GM19397 (cell line): ENCODE results near the gene C3orf49.

Source experiments
- ATAC-seq: cut with Tn5 transposase; IDR thresholded peaks from one replicate; pipeline ENCODE4 v1.9.1; 2021; ENCODE audit warnings: mild to moderate bottlenecking, moderate library complexity; ENCODE audit not compliant: unreplicated experiment

C3orf49 gene

GRCh38 chr3:63849175-63849574 lies 30.1 kb downstream of the C3orf49 start:
- ATAC-seq: no peak

- no peak for ATAC-seq
Measured at GRCh38 chr3:63851287-63851686, 32.2 kb downstream of the C3orf49 start.

- ATAC-seq: no peak
Measured at GRCh38 chr3:63853106-63853505, 34.0 kb downstream of the C3orf49 start.

- ATAC-seq: no peak
Measured at GRCh38 chr3:63855333-63855940, 36.3 kb downstream of the C3orf49 start.

GRCh38 chr3:63857311-63857710 lies 38.2 kb downstream of the C3orf49 start:
- ATAC-seq: no peak

- ATAC-seq: no peak
Measured at GRCh38 chr3:63860776-63861175, 41.7 kb downstream of the C3orf49 start.

GRCh38 chr3:63861306-63861705 lies 42.2 kb downstream of the C3orf49 start:
- no peak for ATAC-seq

GRCh38 chr3:63862804-63863149 lies 43.7 kb downstream of the C3orf49 start:
- ATAC-seq: no peak

GRCh38 chr3:63863150-63864007 lies 44.3 kb downstream of the C3orf49 start, which contains the start of the genes ATXN7 and THOC7:
TSS of gene ATXN7 (plus strand) at chr3:63863867. CDS start at chr3:63912599, 48,732 bp downstream.
TSS of gene THOC7 (minus strand) at chr3:63863805. CDS start at chr3:63863790, 15 bp downstream.
- peak; percentile 79 for ATAC-seq

- peak; percentile 52 for ATAC-seq
Measured at GRCh38 chr3:63864008-63864964, 45.2 kb downstream of the C3orf49 start.

GRCh38 chr3:63864965-63865327 lies 45.8 kb downstream of the C3orf49 start:
- ATAC-seq: no peak

- no peak for ATAC-seq
Measured at GRCh38 chr3:63867225-63867624, 48.1 kb downstream of the C3orf49 start.

- no peak for ATAC-seq
Measured at GRCh38 chr3:63869940-63870614, 51.0 kb downstream of the C3orf49 start.

- ATAC-seq: no peak
Measured at GRCh38 chr3:63870615-63871005, 51.5 kb downstream of the C3orf49 start.

GRCh38 chr3:63872135-63872924 lies 53.2 kb downstream of the C3orf49 start:
- no peak for ATAC-seq

GRCh38 chr3:63874769-63875168 lies 55.7 kb downstream of the C3orf49 start:
- ATAC-seq: no peak

- ATAC-seq: no peak
Measured at GRCh38 chr3:63875510-63875909, 56.4 kb downstream of the C3orf49 start.

GRCh38 chr3:63876260-63876659 lies 57.2 kb downstream of the C3orf49 start:
- ATAC-seq: no peak

- ATAC-seq: no peak
Measured at GRCh38 chr3:63877737-63878393, 58.8 kb downstream of the C3orf49 start.
